Gastroesophageal sphincter (tissue), 3 donors: ENCODE data around the gene MVD.

ENCODE experiments used
- EP300 ChIP-seq: sonication (generic); formaldehyde crosslinking; IDR thresholded peaks from one replicate; pipeline ENCODE4 v1.6.1; 2017; ENCODE audit warnings: antibody characterized with exemption, mild to moderate bottlenecking
- POLR2A ChIP-seq, 2 donors: fragments of 450-650 bp; IDR thresholded peaks; one replicate each; pipeline ENCODE4 v1.6.1; 2017; ENCODE audit warnings: antibody characterized with exemption in 2 of 2, mild to moderate bottlenecking in 2 of 2, moderate library complexity in 1 of 2
- POLR2AphosphoS5 ChIP-seq: sonication (generic); formaldehyde crosslinking; IDR thresholded peaks from one replicate; pipeline ENCODE4 v1.6.1; 2017; ENCODE audit warnings: antibody characterized with exemption
- TF ChIP-seq, protein P1 (sequence below), 4 experiments: fragments of 200-600 bp in 2 of 4; fragments of 450-650 bp in 2 of 4; sonication (generic) in 1 of 4; IDR thresholded peaks; one replicate each; pipeline ENCODE4 v1.5.1; 2017 to 2019; ENCODE audit warnings: antibody characterized with exemption in 4 of 4, mild to moderate bottlenecking in 2 of 4, moderate library complexity in 2 of 4

DNA sequence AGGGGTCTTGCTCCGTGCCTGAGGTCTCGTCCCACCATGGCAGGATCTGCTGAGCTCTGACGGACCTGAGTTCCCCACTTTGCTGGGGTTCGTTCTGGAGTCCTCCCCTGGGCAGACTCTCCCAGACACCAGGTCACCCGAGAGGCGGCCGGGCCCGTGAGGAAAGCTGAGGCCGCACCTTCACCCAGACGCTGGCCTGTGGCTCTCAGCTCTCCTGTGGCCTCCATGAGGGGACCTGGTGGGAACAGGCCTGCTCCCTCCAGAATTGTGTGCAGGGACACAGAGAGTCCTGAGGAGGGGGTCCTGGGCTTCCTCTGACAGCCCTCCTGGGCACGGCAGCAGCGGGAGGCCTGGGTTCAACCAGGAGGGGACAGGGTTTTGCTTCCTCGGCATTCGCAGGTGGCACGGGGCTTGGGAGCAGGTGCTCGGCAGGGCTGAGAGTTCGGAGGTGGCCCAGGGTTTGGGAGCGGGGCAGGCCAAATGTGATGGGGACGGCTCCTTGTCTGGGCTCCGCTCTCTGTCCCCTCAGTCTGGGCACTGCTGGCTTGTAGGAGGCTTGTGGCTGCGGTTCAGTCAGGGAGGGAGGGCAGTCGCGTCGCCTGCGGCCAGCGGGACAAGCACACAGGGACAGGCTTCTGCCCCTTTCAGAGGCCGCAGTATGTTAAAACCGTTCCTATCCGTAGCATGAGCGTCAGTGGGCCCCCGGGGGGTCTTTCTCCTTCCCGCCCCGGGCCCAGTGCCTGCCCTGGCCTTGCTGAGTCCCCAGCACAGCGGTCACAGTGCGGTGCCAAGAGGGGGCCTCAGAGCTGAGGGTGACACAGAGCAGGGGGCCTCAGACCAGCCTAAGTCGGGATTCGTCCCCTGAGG is 31.6 kb upstream of the MVD start:
- TF ChIP-seq, protein P1, sequence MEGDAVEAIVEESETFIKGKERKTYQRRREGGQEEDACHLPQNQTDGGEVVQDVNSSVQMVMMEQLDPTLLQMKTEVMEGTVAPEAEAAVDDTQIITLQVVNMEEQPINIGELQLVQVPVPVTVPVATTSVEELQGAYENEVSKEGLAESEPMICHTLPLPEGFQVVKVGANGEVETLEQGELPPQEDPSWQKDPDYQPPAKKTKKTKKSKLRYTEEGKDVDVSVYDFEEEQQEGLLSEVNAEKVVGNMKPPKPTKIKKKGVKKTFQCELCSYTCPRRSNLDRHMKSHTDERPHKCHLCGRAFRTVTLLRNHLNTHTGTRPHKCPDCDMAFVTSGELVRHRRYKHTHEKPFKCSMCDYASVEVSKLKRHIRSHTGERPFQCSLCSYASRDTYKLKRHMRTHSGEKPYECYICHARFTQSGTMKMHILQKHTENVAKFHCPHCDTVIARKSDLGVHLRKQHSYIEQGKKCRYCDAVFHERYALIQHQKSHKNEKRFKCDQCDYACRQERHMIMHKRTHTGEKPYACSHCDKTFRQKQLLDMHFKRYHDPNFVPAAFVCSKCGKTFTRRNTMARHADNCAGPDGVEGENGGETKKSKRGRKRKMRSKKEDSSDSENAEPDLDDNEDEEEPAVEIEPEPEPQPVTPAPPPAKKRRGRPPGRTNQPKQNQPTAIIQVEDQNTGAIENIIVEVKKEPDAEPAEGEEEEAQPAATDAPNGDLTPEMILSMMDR (IDR thresholded peaks at IDR 0.05) = no peak
- TF ChIP-seq POLR2A (IDR thresholded peaks at IDR 0.05) = no peak
- no peak for TF ChIP-seq POLR2AphosphoS5
- no peak for TF ChIP-seq EP300
